Measurements from ENCODE around the gene EML6. TPM values are rescaled to one million over a fixed set of nuclear protein-coding genes. Genes with fewer than 3 reads are reported as not detected.

EML6 gene
- total RNA-seq, 1 donor from 2014 or later = 0.90 TPM

GRCh38 chr2:54791831-54792230, 68.4 kb downstream of the EML6 start:
- H3K27me3 Mint-ChIP-seq (ENCODE audit: unreplicated experiment) = no peaks in the 10 kb centered on the region
- H3K4me1 Mint-ChIP-seq (ENCODE audit: unreplicated experiment) = peaks cover 10% of the 10 kb centered on the region
- H3K36me3 Mint-ChIP-seq (ENCODE audit: low read depth, unreplicated experiment) = no peaks in the 10 kb centered on the region
- no peak overlapping the region for H3K27ac Mint-ChIP-seq (ENCODE audit: unreplicated experiment)
- no peak overlapping the region for H3K4me3 Mint-ChIP-seq (ENCODE audit: unreplicated experiment)
- no peak for TF ChIP-seq CTCF (IDR thresholded peaks at IDR 0.05; ENCODE audit: unreplicated experiment)
- no peak for DNase-seq (ENCODE audit: low spot score)
- no peaks in the 10 kb centered on the region for H3K9me3 Mint-ChIP-seq (ENCODE audit: unreplicated experiment)

GRCh38 chr2:54797307-54797706, 73.8 kb downstream of the EML6 start:
- TF ChIP-seq CTCF (IDR thresholded peaks at IDR 0.05; ENCODE audit: unreplicated experiment) = no peak
- H3K9me3 Mint-ChIP-seq (ENCODE audit: unreplicated experiment) = no peaks in the 10 kb centered on the region
- peaks cover 10% of the 10 kb centered on the region for H3K4me1 Mint-ChIP-seq (ENCODE audit: unreplicated experiment)
- H3K4me3 Mint-ChIP-seq (ENCODE audit: unreplicated experiment) = no peak overlapping the region
- DNase-seq (ENCODE audit: low spot score) = no peak
- no peak overlapping the region for H3K27ac Mint-ChIP-seq (ENCODE audit: unreplicated experiment)
- H3K36me3 Mint-ChIP-seq (ENCODE audit: low read depth, unreplicated experiment) = no peaks in the 10 kb centered on the region
- H3K27me3 Mint-ChIP-seq (ENCODE audit: unreplicated experiment) = no peaks in the 10 kb centered on the region

GRCh38 chr2:54801352-54801751, 77.9 kb downstream of the EML6 start:
- H3K36me3 Mint-ChIP-seq (ENCODE audit: low read depth, unreplicated experiment) = no peaks in the 10 kb centered on the region
- DNase-seq (ENCODE audit: low spot score) = no peak
- no peaks in the 10 kb centered on the region for H3K9me3 Mint-ChIP-seq (ENCODE audit: unreplicated experiment)
- H3K4me3 Mint-ChIP-seq (ENCODE audit: unreplicated experiment) = no peak overlapping the region
- no peaks in the 10 kb centered on the region for H3K4me1 Mint-ChIP-seq (ENCODE audit: unreplicated experiment)
- no peak overlapping the region for H3K27ac Mint-ChIP-seq (ENCODE audit: unreplicated experiment)
- peaks cover 2% of the 10 kb centered on the region for H3K27me3 Mint-ChIP-seq (ENCODE audit: unreplicated experiment)
- TF ChIP-seq CTCF (IDR thresholded peaks at IDR 0.05; ENCODE audit: unreplicated experiment) = no peak

- H3K36me3 Mint-ChIP-seq (ENCODE audit: low read depth, unreplicated experiment) = no peaks in the 10 kb centered on the region
- H3K4me1 Mint-ChIP-seq (ENCODE audit: unreplicated experiment) = no peaks in the 10 kb centered on the region
- DNase-seq (ENCODE audit: low spot score) = no peak
- H3K27ac Mint-ChIP-seq (ENCODE audit: unreplicated experiment) = no peak overlapping the region
- peaks cover 2% of the 10 kb centered on the region for H3K27me3 Mint-ChIP-seq (ENCODE audit: unreplicated experiment)
- no peak for TF ChIP-seq CTCF (IDR thresholded peaks at IDR 0.05; ENCODE audit: unreplicated experiment)
- no peaks in the 10 kb centered on the region for H3K9me3 Mint-ChIP-seq (ENCODE audit: unreplicated experiment)
- H3K4me3 Mint-ChIP-seq (ENCODE audit: unreplicated experiment) = no peak overlapping the region
These were observed 80.6 kb downstream of the EML6 start for GRCh38 chr2:54803783-54804751.

- no peak for TF ChIP-seq CTCF (IDR thresholded peaks at IDR 0.05; ENCODE audit: unreplicated experiment)
- no peaks in the 10 kb centered on the region for H3K4me1 Mint-ChIP-seq (ENCODE audit: unreplicated experiment)
These were observed 81.8 kb downstream of the EML6 start for GRCh38 chr2:54805255-54805654.

More at GRCh38 chr2:54805255-54805654, 81.8 kb downstream of the EML6 start:
- Mint-ChIP-seq H3K36me3 (ENCODE audit: low read depth, unreplicated experiment) (no peaks in the 10 kb centered on the region), H3K27ac (ENCODE audit: unreplicated experiment) (no peak overlapping the region), H3K9me3 (ENCODE audit: unreplicated experiment) (no peaks in the 10 kb centered on the region), H3K4me3 (ENCODE audit: unreplicated experiment) (no peak overlapping the region), H3K27me3 (ENCODE audit: unreplicated experiment) (peaks cover 2% of the 10 kb centered on the region)
- DNase-seq (ENCODE audit: low spot score) = no peak
